Measurements from ENCODE around the gene ZKSCAN4. TPM values are rescaled to one million over a fixed set of nuclear protein-coding genes. Genes with fewer than 3 reads are reported as not detected.

The ZKSCAN4 gene
- total and polyA plus RNA-seq, 4 donors, result 7.7 to 10.2 (median 7.9) TPM

- Histone ChIP-seq H3K27ac (ENCODE audit: low read depth, low read length) (no peak overlapping the region), H3K9me3 (ENCODE audit: control insufficient read depth, insufficient read depth, low read length) (no peaks in the 10 kb centered on the region), H3K4me3 (ENCODE audit: low read depth, low read length) (no peak overlapping the region), H3K4me1 (ENCODE audit: control insufficient read depth, insufficient read depth, low read length) (peaks cover 5% of the 10 kb centered on the region), H3K36me3 (ENCODE audit: control insufficient read depth, insufficient read depth, low read length) (peaks cover 27% of the 10 kb centered on the region), H3K27me3 (ENCODE audit: control insufficient read depth, insufficient read depth, low read length) (peaks cover 13% of the 10 kb centered on the region)
- no CpG with 5 or more reads among the region's 2 CpGs for WGBS (ENCODE audit: insufficient coverage)
- DNase-seq (ENCODE audit: low read depth in 4 of 6, low spot score in 6 of 6), result no peak
Observed at GRCh38 chr6:28226460-28226859, 25.6 kb downstream of the ZKSCAN4 start.

- Histone ChIP-seq H3K27me3 (ENCODE audit: control insufficient read depth, insufficient read depth, low read length) (peaks cover 23% of the 10 kb centered on the region), H3K4me1 (ENCODE audit: control insufficient read depth, insufficient read depth, low read length) (peaks cover 5% of the 10 kb centered on the region), H3K27ac (ENCODE audit: low read depth, low read length) (peak within 1 kb of the TSS; percentile 57), H3K4me3 (ENCODE audit: low read depth, low read length) (peak within 1 kb of the TSS; percentile 53), H3K9me3 (ENCODE audit: control insufficient read depth, insufficient read depth, low read length) (no peaks in the 10 kb centered on the region), H3K36me3 (ENCODE audit: control insufficient read depth, insufficient read depth, low read length) (peaks cover 18% of the 10 kb centered on the region)
- 0% methylated on average over 33 of the region's 45 CpGs for WGBS (ENCODE audit: insufficient coverage)
- DNase-seq (ENCODE audit: low read depth in 4 of 6, low spot score in 6 of 6), result peak; percentile 71 to 97 (median 78)
Observed at GRCh38 chr6:28225056-28225834, 26.8 kb downstream of the ZKSCAN4 start, which contains the start of gene ZSCAN9. Gene ZSCAN9 (plus strand): TSS chr6:28225275. CDS start chr6:28227085, 1,810 bp downstream.

- Histone ChIP-seq H3K36me3 (ENCODE audit: control insufficient read depth, insufficient read depth, low read length) (peaks cover 13% of the 10 kb centered on the region), H3K9me3 (ENCODE audit: control insufficient read depth, insufficient read depth, low read length) (no peaks in the 10 kb centered on the region), H3K4me1 (ENCODE audit: control insufficient read depth, insufficient read depth, low read length) (peaks cover 5% of the 10 kb centered on the region), H3K4me3 (ENCODE audit: low read depth, low read length) (peak overlapping the region; percentile 53), H3K27ac (ENCODE audit: low read depth, low read length) (peak overlapping the region; percentile 57), H3K27me3 (ENCODE audit: control insufficient read depth, insufficient read depth, low read length) (peaks cover 31% of the 10 kb centered on the region)
- WGBS (ENCODE audit: insufficient coverage), result no CpG with 5 or more reads among the region's 9 CpGs
- DNase-seq (ENCODE audit: low read depth in 4 of 6, low spot score in 6 of 6), result no peak
Observed at GRCh38 chr6:28224131-28225055, 27.7 kb downstream of the ZKSCAN4 start.

GRCh38 chr6:28220257-28221133, 31.6 kb downstream of the ZKSCAN4 start:
- Histone ChIP-seq H3K9me3 (ENCODE audit: control insufficient read depth, insufficient read depth, low read length) (no peaks in the 10 kb centered on the region), H3K27me3 (ENCODE audit: control insufficient read depth, insufficient read depth, low read length) (peaks cover 61% of the 10 kb centered on the region), H3K4me1 (ENCODE audit: control insufficient read depth, insufficient read depth, low read length) (peaks cover 18% of the 10 kb centered on the region), H3K27ac (ENCODE audit: low read depth, low read length) (no peak overlapping the region), H3K4me3 (ENCODE audit: low read depth, low read length) (no peak overlapping the region), H3K36me3 (ENCODE audit: control insufficient read depth, insufficient read depth, low read length) (no peaks in the 10 kb centered on the region)
- WGBS (ENCODE audit: insufficient coverage), result 67% methylated on average over 1 of the region's 6 CpGs
- no peak for DNase-seq (ENCODE audit: low read depth in 4 of 6, low spot score in 6 of 6)

- H3K27me3 ChIP-seq (ENCODE audit: control insufficient read depth, insufficient read depth, low read length), result peaks cover 77% of the 10 kb centered on the region
- H3K9me3 ChIP-seq (ENCODE audit: control insufficient read depth, insufficient read depth, low read length), result no peaks in the 10 kb centered on the region
- 8% methylated on average over 32 of the region's 56 CpGs for WGBS (ENCODE audit: insufficient coverage)
- H3K36me3 ChIP-seq (ENCODE audit: control insufficient read depth, insufficient read depth, low read length), result no peaks in the 10 kb centered on the region
- peak overlapping the region; percentile 61 for H3K4me3 ChIP-seq (ENCODE audit: low read depth, low read length)
- H3K4me1 ChIP-seq (ENCODE audit: control insufficient read depth, insufficient read depth, low read length), result peaks cover 13% of the 10 kb centered on the region
- no peak overlapping the region for H3K27ac ChIP-seq (ENCODE audit: low read depth, low read length)
- peak in 4 of 6 donors; percentile 50 to 85 (median 73) for DNase-seq (ENCODE audit: low read depth in 4 of 6, low spot score in 6 of 6)
Observed at GRCh38 chr6:28218312-28219248, 33.5 kb downstream of the ZKSCAN4 start.

DNA sequence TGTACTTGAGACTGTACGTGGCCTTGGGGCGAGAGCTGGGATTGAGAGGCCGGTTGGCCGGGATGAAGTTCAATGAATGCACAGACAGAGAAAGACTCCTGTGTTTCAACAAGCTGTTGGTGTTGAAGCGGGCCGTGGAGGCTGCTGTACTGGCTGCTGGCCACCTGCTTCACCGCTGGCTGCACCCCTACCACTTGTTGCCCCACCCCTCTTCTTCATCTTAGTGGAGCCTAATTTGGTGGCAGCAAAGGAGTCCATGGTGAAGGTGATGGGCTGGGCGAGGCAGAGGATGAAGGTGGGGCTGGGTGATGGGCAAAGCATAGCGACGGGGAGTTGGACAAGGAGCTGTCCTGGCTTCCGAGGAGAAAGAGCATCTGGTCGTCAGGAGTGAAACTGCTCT, 34.2 kb downstream of the ZKSCAN4 start:
- no peak for DNase-seq (ENCODE audit: low read depth in 4 of 6, low spot score in 6 of 6)
- 87% methylated on average over 11 of the region's 12 CpGs for WGBS (ENCODE audit: insufficient coverage)
- Histone ChIP-seq H3K36me3 (ENCODE audit: control insufficient read depth, insufficient read depth, low read length) (no peaks in the 10 kb centered on the region), H3K27ac (ENCODE audit: low read depth, low read length) (no peak overlapping the region), H3K4me1 (ENCODE audit: control insufficient read depth, insufficient read depth, low read length) (peaks cover 13% of the 10 kb centered on the region), H3K27me3 (ENCODE audit: control insufficient read depth, insufficient read depth, low read length) (peaks cover 80% of the 10 kb centered on the region), H3K9me3 (ENCODE audit: control insufficient read depth, insufficient read depth, low read length) (no peaks in the 10 kb centered on the region), H3K4me3 (ENCODE audit: low read depth, low read length) (no peak overlapping the region)

- H3K27me3 ChIP-seq (ENCODE audit: control insufficient read depth, insufficient read depth, low read length), result peaks cover 87% of the 10 kb centered on the region
- no peaks in the 10 kb centered on the region for H3K36me3 ChIP-seq (ENCODE audit: control insufficient read depth, insufficient read depth, low read length)
- H3K9me3 ChIP-seq (ENCODE audit: control insufficient read depth, insufficient read depth, low read length), result no peaks in the 10 kb centered on the region
- H3K27ac ChIP-seq (ENCODE audit: low read depth, low read length), result no peak overlapping the region
- DNase-seq (ENCODE audit: low read depth in 4 of 6, low spot score in 6 of 6), result no peak
- H3K4me1 ChIP-seq (ENCODE audit: control insufficient read depth, insufficient read depth, low read length), result peaks cover 23% of the 10 kb centered on the region
- 23% methylated on average over 8 of the region's 8 CpGs for WGBS (ENCODE audit: insufficient coverage)
- no peak overlapping the region for H3K4me3 ChIP-seq (ENCODE audit: low read depth, low read length)
Observed at GRCh38 chr6:28215425-28215824, 36.6 kb downstream of the ZKSCAN4 start.

DNA sequence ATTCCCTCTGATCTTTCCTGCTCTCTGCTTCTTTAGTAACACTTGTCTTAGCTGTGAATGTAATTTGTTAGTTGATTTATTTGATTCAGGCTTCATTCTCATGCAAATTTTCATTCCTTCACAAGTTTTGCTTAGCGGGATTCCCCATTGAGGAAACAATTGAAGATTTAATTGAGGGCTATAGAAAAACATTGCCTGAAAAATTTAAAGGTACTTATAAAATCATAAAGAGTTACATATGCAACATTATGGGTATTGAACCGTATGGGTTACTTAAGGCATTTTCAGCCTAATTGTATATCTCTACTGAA, 38.9 kb downstream of the ZKSCAN4 start:
- WGBS (ENCODE audit: insufficient coverage), result no CpG with 5 or more reads among the region's 2 CpGs
- Histone ChIP-seq H3K9me3 (ENCODE audit: control insufficient read depth, insufficient read depth, low read length) (no peaks in the 10 kb centered on the region), H3K4me3 (ENCODE audit: low read depth, low read length) (no peak overlapping the region), H3K27me3 (ENCODE audit: control insufficient read depth, insufficient read depth, low read length) (peaks cover 92% of the 10 kb centered on the region), H3K27ac (ENCODE audit: low read depth, low read length) (no peak overlapping the region), H3K36me3 (ENCODE audit: control insufficient read depth, insufficient read depth, low read length) (no peaks in the 10 kb centered on the region), H3K4me1 (ENCODE audit: control insufficient read depth, insufficient read depth, low read length) (peaks cover 17% of the 10 kb centered on the region)
- no peak for DNase-seq (ENCODE audit: low read depth in 4 of 6, low spot score in 6 of 6)
